Lower leg skin (tissue), 3 donors: ENCODE data around the gene MLYCD.

ENCODE experiments used
- CTCF ChIP-seq, 3 donors: fragments of 450-650 bp; IDR thresholded peaks; one replicate each; pipeline ENCODE4 v1.5.1; 2016; ENCODE audit warnings: antibody characterized with exemption in 3 of 3, mild to moderate bottlenecking in 3 of 3, moderate library complexity in 2 of 3
- POLR2A ChIP-seq, 2 donors: fragments of 450-650 bp; IDR thresholded peaks; one replicate each; pipeline ENCODE4 v1.6.1; 2016 to 2017; ENCODE audit warnings: antibody characterized with exemption in 2 of 2, mild to moderate bottlenecking in 1 of 2, moderate library complexity in 1 of 2

- TF ChIP-seq POLR2A (IDR thresholded peaks at IDR 0.05) (no peak), CTCF (IDR thresholded peaks at IDR 0.05) (no peak)
Observed at GRCh38 chr16:83859265-83859664, 39.6 kb upstream of the MLYCD start.
